Stimulated activated CD4-positive, alpha-beta T cell treated with anti-CD3 and anti-CD28 coated beads, Interleukin-4, amount 100 ng/mL, for 48 hours (primary cell): ENCODE results near the gene ARMS2.

Experiments used
- DNase-seq, 2 donors: peaks; one replicate each; pipeline ENCODE4 v3.0.0-alpha.2; 2020; ENCODE audit warnings: low read depth in 2 of 2

ARMS2 gene

GRCh38 chr10:122454603-122455080, at the start of gene ARMS2:
ARMS2 (plus strand) TSS chr10:122454653; CDS start chr10:122454728, 75 bp downstream.
- DNase-seq: no peak

DNA sequence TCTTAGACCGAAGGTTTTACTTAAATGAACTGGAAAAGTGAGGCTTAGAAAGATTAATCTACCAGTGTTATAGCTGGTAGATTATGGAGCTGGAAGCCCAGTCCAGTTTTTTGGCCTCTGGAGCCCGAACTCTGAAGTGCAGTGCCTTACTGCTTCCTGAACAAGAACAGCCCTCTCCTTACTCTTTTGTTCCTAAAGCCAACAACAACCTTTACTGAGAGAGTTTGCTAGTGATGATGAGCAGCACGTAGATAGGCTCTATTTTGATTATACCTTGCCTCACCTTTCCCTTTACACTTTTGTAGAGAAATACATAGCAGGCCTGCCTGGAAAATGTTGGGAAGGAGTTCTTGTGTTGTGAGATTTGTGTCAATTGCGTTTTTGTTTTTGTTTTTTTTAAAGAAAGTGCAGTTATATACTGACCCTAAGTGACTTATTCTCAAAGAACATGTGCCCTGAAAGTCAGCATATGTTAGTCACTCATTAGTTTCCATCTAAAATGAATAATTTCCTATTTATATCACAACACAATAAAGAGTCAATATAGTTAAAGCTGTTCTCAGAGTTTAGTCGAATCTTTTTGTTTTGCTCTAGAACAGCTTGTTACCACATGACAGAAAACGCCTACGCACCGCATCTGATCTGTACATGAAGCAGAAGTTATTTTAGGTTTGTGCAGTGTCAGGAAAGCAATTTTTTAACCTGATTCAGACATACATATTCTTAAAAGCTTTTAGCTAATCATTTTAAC, 46.9 kb upstream of the ARMS2 start:
- peak in 1 of 2 donors; percentile 28 for DNase-seq

GRCh38 chr10:122413327-122413726, 41.1 kb upstream of the ARMS2 start:
- no peak for DNase-seq

- DNase-seq: no peak
Observed at GRCh38 chr10:122417667-122418066, 36.8 kb upstream of the ARMS2 start.

- DNase-seq: no peak
Observed at GRCh38 chr10:122419016-122419415, 35.4 kb upstream of the ARMS2 start.

- no peak for DNase-seq
Observed at GRCh38 chr10:122419876-122420623, 34.4 kb upstream of the ARMS2 start.

DNA sequence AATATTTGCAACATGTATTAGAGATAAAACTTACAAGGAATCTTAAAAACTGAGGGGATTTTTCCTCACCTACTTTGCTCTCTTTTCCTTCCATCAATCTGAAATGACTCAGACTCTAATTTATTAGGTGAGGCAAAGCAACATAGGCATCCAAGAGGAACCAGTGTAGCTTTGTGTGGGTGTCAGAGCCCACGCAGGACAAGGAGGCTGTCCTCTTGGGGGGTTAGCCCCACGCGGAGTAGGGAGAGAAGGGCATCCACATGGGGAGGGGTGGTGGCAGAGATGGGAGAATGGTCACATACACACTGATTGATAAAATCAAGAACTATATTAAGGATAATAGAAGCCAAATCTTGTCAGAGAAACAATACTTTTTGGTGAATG, 33.8 kb upstream of the ARMS2 start:
- no peak for DNase-seq

- no peak for DNase-seq
Observed at GRCh38 chr10:122421054-122421625, 33.3 kb upstream of the ARMS2 start.

DNA sequence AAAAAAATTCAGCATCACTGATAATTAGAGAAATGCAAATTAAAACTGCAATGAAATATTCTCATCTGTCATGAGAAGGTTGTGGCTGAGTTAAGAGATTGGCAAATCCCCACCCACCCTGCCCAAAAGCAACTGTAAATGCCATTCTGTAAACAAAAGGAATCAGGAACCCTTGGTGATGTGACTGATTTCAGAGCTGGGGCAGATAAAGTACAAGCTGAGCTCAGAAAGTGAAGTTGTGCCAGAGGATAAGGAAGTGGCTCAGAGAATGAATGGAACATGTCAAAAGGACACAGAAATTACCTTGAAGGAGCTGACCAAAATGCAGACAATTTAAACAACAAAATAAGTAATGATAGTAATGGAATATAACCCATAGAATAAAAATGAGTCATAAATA, 32.7 kb upstream of the ARMS2 start:
- no peak for DNase-seq

GRCh38 chr10:122422266-122422989, 32.0 kb upstream of the ARMS2 start:
- no peak for DNase-seq

- no peak for DNase-seq
Observed at GRCh38 chr10:122424059-122424458, 30.4 kb upstream of the ARMS2 start.

- no peak for DNase-seq
Observed at GRCh38 chr10:122426829-122427228, 27.6 kb upstream of the ARMS2 start.

DNA sequence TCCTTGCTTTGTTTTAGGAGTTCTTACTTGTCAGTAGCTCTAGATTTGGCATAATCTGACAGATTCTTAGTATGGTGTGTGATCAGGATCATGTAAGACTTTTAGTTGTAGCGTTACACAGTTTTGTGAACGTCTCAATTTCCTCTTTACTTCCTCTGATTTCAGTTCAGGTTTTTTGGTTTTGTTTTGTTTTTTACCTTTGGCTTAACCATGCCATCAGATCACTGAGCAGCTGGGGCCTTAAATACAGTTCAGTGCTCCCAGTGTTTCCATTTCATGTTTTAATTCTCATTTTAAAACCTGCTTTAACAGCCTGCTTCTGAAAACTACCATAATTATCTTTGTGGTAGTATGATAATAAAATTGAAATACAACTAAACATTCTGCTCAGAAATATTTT, 27.2 kb upstream of the ARMS2 start:
- DNase-seq: no peak

GRCh38 chr10:122435212-122435827, 19.1 kb upstream of the ARMS2 start:
- DNase-seq: no peak

- DNase-seq: no peak
Observed at GRCh38 chr10:122441961-122442360, 12.5 kb upstream of the ARMS2 start.

- no peak for DNase-seq
Observed at GRCh38 chr10:122445469-122445868, 9.0 kb upstream of the ARMS2 start.

GRCh38 chr10:122445904-122446303, 8.5 kb upstream of the ARMS2 start:
- DNase-seq: no peak

- no peak for DNase-seq
Observed at GRCh38 chr10:122446668-122447423, 7.6 kb upstream of the ARMS2 start.

DNA sequence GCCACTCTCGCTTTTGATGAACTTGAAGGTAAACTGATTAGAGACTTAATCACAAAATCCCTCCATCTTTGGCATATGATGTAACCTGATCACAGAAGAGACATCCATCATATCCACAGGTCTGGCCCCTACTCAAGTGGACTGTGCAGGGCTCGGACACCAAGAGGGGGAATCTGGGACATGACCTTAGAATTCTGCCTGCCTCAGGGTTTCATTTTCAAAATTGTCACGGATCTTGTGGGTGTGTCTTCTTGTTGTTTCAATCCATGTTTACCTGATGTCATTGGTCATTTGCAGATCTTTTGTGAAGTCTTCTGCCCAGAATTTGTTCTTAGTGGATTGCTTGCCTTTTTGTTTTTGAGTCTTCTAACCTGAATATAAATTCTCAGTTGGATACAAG, 5.9 kb upstream of the ARMS2 start:
- no peak for DNase-seq

DNA sequence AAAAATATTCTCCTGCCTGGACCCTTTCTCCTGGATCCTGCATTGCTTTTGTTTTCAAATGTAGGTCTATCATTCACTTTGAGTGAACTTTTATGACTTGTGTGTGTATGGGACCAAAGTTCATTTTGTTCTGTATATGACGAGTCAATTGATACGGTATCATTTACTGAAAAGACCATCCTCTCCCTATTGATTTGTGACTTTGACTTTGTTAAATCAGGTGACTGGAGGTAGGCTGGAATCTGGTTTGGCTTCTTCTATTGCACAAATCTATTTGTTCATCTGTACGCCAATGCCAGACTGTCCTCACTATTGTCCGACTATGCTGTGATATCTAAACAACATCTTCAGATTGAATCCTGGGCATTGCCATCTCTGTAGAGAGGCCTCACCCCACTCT, 5.3 kb upstream of the ARMS2 start:
- no peak for DNase-seq
